ENCODE results near the gene DLGAP4. TPM values are rescaled to one million over a fixed set of nuclear protein-coding genes. Genes with fewer than 3 reads are reported as not detected.

The DLGAP4 gene
- polyA plus RNA-seq, 1 experiment, result 34.9 TPM

DNA sequence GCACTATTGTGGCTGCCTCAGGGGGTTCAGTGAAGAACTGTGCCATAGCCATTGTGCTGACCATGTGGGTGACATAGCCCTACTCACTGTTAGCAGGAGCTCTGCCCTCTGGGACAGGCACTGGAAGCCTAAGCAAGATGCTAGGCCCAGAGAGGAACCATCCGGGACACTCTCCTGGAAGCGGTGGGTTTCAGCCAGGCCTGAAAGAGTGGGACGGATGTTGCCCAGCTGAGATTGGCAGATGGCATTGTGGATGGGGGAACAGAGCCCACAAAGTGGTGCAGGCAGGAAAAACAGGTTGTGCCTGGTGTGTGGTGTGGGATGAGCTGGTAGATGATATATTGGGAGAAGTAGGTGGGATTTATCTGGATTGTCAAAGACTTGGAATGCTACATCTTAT, 40.1 kb downstream of the DLGAP4 start:
- DNase-seq (ENCODE audit: low read depth), result no peak
- POLR2A ChIA-PET, result no interaction called here
- CTCF ChIA-PET, result no interaction called here

DNA sequence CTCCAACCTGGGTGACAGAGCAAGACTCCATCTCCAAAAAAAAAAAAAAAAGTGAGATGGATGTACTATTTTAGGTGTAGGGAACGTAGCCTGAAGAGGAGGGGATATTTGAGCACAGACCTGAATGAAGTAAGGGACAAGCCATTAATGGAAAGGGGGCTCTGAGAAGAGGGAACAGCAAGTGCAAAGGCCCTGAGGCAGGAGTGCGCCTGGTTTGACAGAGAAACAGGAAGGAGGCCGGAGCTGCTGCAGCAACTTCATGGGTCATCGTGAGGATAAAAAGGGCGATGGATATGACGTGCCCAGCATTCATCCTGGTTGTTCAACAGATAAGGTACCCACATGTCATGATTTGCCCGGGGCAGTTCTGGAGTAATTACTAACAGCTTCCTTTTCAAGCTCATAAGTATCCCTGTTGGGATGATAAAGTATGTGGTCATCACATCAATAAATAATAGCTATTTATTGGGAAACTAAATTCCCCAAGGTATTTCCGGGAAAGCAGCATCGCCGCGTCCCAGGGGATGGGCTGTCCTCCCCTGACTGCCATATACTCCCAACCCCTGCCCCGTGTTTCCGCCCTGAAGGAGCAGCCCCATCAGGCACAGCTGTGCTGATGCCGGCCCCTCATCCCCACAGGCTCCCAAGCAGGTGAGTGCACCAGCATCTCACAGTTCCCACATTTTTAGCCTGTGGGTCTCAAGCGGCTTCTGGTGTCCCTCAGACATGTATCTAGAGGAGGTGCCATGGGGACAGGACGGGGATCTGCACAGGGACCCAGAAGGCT, 43.4 kb downstream of the DLGAP4 start:
- no peak for DNase-seq (ENCODE audit: low read depth)
- no peaks in the 10 kb centered on the region for H3K36me3 ChIP-seq (ENCODE audit: control insufficient read depth, insufficient read depth, low read length)
- POLR2A ChIA-PET, result no interaction called here
- CTCF ChIA-PET, result no interaction called here
- H3K27me3 ChIP-seq (ENCODE audit: control insufficient read depth, insufficient read depth, low read length), result peaks cover 3% of the 10 kb centered on the region
- no peak overlapping the region for H3K4me3 ChIP-seq (ENCODE audit: low read depth, low read length)
- TF ChIP-seq, protein P1, sequence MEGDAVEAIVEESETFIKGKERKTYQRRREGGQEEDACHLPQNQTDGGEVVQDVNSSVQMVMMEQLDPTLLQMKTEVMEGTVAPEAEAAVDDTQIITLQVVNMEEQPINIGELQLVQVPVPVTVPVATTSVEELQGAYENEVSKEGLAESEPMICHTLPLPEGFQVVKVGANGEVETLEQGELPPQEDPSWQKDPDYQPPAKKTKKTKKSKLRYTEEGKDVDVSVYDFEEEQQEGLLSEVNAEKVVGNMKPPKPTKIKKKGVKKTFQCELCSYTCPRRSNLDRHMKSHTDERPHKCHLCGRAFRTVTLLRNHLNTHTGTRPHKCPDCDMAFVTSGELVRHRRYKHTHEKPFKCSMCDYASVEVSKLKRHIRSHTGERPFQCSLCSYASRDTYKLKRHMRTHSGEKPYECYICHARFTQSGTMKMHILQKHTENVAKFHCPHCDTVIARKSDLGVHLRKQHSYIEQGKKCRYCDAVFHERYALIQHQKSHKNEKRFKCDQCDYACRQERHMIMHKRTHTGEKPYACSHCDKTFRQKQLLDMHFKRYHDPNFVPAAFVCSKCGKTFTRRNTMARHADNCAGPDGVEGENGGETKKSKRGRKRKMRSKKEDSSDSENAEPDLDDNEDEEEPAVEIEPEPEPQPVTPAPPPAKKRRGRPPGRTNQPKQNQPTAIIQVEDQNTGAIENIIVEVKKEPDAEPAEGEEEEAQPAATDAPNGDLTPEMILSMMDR (IDR thresholded peaks at IDR 0.05; ENCODE audit: insufficient read depth, low read depth, low read length), result no peak

More for the DNA sequence above, 40.1 kb downstream of the DLGAP4 start:
- Histone ChIP-seq H3K4me3 (ENCODE audit: low read depth, low read length) (no peak overlapping the region), H3K27me3 (ENCODE audit: control insufficient read depth, insufficient read depth, low read length) (no peaks in the 10 kb centered on the region; the same call in 1 of the 2 replicates), H3K36me3 (ENCODE audit: control insufficient read depth, insufficient read depth, low read length) (no peaks in the 10 kb centered on the region)
- TF ChIP-seq, protein P1 (IDR thresholded peaks at IDR 0.05; ENCODE audit: insufficient read depth, low read depth, low read length), result no peak

DNA sequence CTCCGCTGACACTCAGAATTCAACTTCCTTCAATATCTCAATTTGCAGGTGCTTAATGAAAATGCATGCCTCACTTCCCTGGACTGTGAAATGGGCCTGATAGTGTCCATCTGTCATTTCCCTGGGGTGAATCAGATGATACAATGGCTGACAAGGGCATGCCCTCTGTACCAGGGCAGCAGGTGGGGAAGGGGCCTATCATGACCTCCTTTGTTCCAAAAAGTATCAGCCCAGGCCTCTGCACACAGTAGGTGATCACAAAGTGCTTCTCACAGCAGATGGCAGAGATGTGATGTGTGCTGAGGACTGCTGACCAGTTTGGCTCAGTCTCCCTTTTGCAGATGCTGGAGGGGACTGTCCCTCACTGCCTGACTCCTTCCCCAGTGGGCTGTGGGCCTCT, 44.3 kb downstream of the DLGAP4 start:
- DNase-seq (ENCODE audit: low read depth), result no peak
- Histone ChIP-seq H3K27me3 (ENCODE audit: control insufficient read depth, insufficient read depth, low read length) (peaks cover 3% of the 10 kb centered on the region), H3K4me3 (ENCODE audit: low read depth, low read length) (no peak overlapping the region), H3K36me3 (ENCODE audit: control insufficient read depth, insufficient read depth, low read length) (no peaks in the 10 kb centered on the region)
- TF ChIP-seq, protein P1 (IDR thresholded peaks at IDR 0.05; ENCODE audit: insufficient read depth, low read depth, low read length), result no peak
- CTCF ChIA-PET, result no interaction called here
- POLR2A ChIA-PET, result no interaction called here

DNA sequence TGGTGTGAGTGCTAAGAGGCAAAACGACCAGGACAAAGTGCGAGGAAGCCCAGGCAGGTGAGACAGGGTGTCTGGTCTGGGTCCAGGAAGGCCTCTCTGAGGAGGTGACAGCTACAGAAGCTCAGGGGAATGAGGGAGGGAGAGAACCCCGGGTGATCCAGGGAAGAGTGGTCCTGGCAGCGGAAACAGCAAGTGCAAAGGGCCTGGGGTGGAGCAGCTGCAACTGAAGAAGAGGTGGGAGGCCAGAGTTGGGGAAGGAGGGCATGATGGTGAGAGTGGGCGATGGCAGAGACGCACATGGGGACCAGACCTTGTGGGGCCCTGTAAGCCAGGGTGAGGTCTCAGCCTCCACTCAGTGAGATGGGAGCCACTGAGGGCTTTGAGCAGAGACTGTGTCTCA, 45.8 kb downstream of the DLGAP4 start:
- Histone ChIP-seq H3K36me3 (ENCODE audit: control insufficient read depth, insufficient read depth, low read length) (no peaks in the 10 kb centered on the region), H3K4me3 (ENCODE audit: low read depth, low read length) (no peak overlapping the region), H3K27me3 (ENCODE audit: control insufficient read depth, insufficient read depth, low read length) (peaks cover 3% of the 10 kb centered on the region)
- POLR2A ChIA-PET, result no interaction called here
- DNase-seq (ENCODE audit: low read depth), result no peak
- TF ChIP-seq, protein P1 (IDR thresholded peaks at IDR 0.05; ENCODE audit: insufficient read depth, low read depth, low read length), result no peak
- CTCF ChIA-PET, result no interaction called here

DNA sequence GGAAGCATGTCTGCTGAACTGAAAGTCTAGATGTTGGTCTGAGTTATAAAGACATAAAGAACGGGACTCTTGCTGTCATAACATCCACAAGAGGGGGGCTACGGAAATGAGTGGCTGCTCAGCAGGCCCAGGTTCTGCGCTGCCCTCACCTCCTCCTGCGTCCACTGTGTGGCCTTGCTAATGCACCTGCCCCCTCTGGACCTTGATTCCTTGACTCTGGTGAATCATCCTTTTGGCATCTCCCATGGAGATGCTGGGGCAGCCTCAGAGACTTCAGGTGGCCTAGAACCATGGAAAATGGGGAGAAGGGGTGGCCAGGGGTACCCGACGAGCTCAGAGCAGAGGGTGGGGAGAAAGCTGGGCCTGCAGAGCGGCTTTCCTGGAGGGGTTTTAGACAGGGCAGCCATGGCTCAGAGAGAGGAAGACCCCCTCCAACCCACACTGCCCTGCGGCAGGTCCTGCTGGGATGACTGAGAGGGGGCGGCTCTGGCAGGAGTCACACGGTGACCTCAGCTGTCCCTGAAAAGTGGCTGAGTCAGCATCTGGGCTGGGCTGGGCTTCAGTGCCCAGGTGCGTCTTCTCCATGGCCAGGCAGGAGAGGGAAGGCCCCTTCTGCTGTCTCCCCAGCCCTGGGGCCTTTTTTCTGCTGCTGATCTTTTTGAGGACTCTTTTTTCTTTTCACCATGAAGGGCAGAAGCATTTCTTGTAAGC, 46.9 kb downstream of the DLGAP4 start:
- TF ChIP-seq, protein P1 (IDR thresholded peaks at IDR 0.05; ENCODE audit: insufficient read depth, low read depth, low read length), result no peak
- no peak for DNase-seq (ENCODE audit: low read depth)
- Histone ChIP-seq H3K27me3 (ENCODE audit: control insufficient read depth, insufficient read depth, low read length) (peaks cover 3% of the 10 kb centered on the region), H3K4me3 (ENCODE audit: low read depth, low read length) (no peak overlapping the region), H3K36me3 (ENCODE audit: control insufficient read depth, insufficient read depth, low read length) (no peaks in the 10 kb centered on the region)
- ChIA-PET CTCF (no interaction called here), POLR2A (no interaction called here)
